ENCODE measurements around the gene PDHX.
"Not testable (repeated sequence)": the region's sequence is repeated elsewhere in the genome, so short reads cannot be mapped to it uniquely, and the experiment has no call there.

The PDHX gene

DNA sequence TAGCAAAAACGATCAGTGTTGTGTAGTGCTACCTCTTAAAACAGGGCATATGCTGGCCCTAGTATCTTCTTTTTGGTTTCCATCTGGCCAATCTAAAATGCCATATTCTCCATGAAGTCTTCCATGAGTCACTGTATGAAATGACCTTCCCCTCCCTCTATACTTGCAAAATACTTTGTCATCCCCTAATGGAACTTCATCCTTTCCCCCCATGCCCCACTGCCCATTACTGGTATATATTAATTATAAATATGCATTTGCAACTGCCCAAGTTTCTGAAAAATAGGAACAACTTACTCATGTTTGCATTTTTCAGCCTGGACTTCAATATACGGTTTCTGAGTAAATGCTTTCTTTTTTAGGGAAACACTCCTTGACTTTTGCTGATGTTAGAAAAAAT, 4.7 kb upstream of the PDHX start:
- DNase-seq (ENCODE audit: low spot score) = no peak

DNA sequence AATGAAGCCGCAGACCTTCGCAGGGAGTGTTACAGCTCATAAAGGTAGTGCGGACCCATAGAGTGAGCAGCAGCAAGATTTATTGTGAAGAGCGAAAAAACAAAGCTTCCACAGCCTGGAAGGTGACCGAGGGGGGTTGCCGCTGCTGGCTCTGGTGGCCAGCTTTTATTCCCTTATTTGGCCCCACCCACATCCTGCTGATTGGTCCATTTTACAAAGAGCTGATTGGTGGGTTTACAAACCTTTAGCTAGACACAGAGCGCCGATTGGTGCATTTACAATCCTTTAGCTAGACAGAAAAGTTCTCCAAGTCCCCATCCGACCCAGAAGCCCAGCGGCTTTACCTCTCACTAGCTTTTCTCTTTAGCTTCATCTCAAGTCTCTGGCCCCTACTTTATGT, 2.9 kb upstream of the PDHX start:
- DNase-seq (ENCODE audit: low spot score) = not testable (repeated sequence)

DNA sequence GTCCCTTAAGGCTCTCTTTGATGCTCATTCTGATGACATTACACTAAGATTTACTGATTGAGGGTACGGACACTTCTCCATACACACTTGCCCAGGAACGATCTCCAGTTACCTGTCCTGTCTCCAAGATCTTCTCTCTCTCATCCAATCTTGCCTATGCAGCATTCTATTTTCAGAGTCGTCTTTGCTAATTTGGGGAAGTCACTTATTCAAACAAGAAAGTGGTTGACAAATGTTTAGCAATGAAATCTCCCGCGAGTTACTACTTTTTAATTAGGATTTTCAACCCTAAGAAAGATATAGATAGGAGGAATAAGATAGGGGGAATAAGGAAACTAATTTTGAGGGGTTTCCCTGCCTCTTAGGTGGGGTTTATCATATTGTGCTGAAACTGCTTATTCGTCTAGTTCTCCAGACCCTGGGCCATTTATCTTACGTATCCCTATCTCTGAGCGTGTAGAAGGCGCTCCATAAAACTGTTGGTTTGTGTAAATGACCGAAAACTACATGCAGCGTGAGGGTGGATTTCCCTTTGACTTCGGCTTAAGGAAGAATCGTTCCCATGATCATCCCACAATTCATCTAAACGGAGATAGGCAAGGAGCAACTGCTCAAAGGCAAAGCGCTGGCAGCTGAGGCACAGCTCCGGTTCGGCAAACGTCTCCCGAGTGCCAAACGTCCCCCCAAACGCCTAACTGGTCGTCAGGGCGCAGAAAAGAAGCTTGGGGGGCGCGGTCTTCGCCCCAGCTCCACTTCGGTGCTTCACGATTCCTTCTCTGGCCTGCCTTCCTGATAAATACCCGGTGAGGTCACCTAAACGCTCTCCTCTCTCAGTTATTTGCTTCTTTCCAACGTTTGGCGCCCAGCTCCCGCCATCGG, 1.0 kb upstream of the PDHX start:
- no peak for DNase-seq (ENCODE audit: low spot score)

GRCh38 chr11:34916843-34917770, 689 bp downstream of the PDHX start:
- no peak for DNase-seq (ENCODE audit: low spot score)

GRCh38 chr11:34921156-34921555, 4.7 kb downstream of the PDHX start:
- DNase-seq (ENCODE audit: low spot score) = no peak

DNA sequence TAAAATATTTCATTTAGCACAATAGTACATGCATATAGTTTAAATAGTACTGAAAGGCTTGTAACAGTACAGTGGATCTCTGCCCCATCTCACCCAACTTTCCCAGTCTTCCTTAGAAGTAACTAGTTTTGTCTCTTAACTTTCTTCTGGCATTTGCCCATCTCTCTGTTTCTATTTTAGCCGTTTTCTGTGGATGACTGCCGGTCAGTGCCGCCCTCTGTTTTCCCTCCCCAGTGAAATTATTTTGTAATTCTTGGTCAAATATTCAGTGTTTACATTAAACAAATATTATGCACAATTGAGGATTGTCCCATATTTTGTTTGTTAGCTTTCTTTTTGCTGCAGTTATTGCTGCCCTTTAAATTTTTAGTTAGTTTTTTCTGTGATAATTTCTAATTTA, 8.3 kb downstream of the PDHX start:
- no peak for DNase-seq (ENCODE audit: low spot score)

DNA sequence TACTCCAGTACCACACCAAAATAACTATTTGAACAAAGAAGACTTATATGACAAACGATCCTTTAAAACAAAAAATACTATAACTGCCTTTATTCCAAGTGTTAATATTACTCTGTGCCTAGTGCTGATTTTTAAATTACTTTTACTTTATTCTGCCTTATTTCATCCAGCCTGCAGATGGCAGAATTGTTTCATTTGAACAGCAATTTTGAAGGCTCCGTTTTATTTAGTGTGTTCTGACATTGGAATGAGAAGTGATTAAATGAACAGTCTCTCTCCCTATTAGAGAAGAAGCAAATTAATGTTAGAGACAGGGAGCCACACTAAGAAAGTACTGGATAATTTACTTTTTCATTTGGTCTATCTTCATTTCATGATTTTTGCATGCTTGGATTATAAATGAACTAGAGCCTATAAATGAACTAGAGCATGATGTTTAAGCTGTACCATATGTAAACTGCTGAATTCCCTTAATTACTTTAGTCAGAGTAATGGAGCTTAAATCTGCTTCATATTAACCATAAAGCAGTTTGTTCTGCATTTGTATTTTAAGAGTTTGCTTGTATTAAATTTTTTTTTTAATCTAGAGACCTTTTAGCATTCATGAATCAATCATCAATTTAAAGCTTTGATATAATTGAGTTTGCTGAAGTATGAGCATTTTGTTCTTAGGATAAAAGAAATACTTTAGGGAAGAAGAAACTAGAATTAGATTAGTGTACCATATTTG, 9.8 kb downstream of the PDHX start:
- no peak for DNase-seq (ENCODE audit: low spot score)

DNA sequence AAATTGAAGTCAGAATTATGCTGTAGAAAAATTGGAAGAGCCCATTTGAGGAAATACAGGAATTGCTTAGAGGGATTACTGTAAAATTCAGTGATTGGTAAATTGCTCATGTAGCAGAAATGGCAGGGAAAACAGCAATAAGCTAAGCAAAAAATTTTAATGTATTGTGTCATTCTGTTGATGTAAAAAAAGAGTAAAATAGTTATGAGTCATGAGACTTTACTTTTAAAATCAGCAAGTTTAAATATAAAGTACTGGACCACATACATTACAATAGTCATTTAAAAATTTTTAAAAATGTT, 10.4 kb downstream of the PDHX start:
- no peak for DNase-seq (ENCODE audit: low spot score)

DNA sequence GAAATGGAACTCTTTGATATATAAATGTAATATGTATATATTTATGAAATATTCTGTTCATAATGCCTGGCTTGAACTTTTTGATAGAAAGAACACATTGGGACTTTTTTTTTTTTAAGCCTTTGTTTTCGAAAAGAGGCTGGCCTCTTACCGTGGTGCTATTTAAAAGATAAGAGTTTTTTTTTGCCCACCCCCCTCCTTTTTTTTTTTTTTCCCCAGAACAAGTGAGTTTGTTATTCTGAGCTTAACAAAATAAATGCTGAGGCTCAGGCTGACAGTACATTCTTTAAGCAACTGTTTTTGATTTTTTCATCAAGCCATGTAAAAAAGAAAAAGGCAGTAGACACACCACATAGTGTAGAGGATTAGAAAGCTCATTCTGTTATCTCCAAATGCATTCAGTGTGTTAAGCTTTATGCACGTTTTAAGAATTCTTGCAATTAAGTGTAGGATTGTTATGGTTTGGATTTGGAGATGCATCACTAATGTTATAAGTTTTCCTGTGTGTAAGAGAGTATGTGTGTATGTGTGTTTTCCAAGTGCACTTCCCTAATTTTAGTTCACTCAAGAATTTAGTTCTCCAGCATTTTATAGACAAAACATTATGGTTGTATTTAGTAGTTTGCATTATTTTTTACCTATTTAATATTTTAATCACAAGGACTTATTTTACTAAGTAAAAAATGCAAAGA, 12.0 kb downstream of the PDHX start:
- no peak for DNase-seq (ENCODE audit: low spot score)

- DNase-seq (ENCODE audit: low spot score) = no peak
These were observed 12.7 kb downstream of the PDHX start for GRCh38 chr11:34928960-34929680.

DNA sequence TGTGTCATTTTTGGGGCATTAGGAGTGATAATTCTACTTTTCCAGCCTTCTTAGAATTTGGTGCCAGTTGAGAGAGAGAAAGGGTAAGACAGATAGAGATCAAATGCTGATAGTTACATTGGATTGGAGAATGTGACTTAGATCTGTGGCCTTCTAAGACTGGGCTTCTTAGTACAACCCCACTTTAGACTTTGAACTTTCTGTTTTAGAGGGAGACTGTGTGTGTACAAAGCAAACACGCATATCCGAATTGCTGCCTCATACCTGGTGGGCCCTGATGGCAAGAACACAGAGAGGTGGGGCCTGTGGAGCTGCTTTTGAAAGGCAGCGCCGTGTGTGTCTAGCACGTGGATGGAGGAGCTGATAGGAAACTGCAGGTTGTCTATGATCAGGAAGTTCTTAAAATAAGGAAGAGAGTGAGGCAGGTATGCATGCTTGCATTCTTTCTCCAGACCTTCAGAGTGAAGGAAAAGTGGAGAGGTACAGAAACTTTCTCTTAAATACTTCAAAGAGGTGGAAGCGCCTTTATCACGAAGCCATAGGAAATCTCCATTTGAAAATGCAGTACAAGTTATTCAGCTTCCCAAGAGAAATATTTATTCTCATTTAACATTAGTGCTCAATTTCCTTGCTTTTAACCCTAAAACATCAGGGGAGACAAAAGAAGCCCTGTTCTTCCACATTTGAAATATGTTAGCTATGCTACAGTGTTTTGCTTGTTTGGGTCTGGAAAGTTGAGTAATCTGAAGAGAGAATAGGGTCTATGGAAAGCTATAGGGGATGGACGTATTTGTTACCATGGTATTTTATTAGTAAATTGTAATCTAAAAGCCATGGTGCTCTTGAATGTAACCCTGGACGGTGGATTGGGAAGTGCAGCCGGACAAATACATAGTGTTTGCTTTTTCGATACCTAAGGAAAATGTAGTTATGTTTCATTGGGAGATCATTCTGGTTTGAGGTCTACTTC, 13.7 kb downstream of the PDHX start:
- DNase-seq (ENCODE audit: low spot score) = no peak

- no peak for DNase-seq (ENCODE audit: low spot score)
These were observed 20.7 kb downstream of the PDHX start for GRCh38 chr11:34936945-34937629.

GRCh38 chr11:34938611-34939010, 22.2 kb downstream of the PDHX start:
- DNase-seq (ENCODE audit: low spot score) = no peak

- DNase-seq (ENCODE audit: low spot score) = no peak
These were observed 23.7 kb downstream of the PDHX start for GRCh38 chr11:34940026-34940677.

- DNase-seq (ENCODE audit: low spot score) = no peak
These were observed 25.3 kb downstream of the PDHX start for GRCh38 chr11:34941688-34942087.

GRCh38 chr11:34944692-34945091, 28.3 kb downstream of the PDHX start:
- DNase-seq (ENCODE audit: low spot score) = no peak

DNA sequence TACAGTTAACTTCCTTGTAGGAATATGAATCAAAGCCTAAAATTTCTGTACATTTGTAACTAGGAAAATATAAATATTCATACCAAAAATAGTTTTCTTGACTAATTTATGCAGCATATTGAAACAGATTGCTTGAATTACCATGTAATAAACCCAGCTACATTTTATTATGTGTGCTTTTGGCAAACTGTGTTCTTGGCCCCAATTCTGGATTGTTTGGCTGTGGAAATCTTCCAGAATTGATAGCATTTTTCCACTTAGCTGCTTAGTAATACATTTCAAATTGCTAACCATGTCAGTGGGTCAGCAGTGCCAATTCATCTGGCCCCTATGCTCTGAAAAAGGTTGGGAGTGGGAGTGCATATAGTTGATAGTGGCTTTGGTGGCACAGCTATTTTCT, 32.3 kb downstream of the PDHX start:
- DNase-seq (ENCODE audit: low spot score) = no peak

DNA sequence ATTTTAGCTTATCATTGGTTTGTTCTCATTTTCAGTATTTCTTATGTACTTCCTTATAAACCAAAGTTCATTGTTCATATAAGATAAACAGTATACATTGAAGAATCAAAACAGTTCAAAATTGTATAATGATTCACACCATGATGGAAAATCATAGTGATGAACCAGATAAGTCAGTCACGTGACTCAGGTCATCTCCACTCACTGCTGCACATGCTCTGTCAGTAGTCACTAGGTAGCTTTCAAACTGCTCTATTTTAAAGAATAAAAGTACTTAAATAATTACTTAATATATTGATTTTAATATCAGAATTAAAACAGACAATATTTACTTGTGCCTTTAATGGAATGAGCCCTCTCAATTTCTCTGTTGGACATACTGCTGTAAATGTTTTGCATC, 37.5 kb downstream of the PDHX start:
- DNase-seq (ENCODE audit: low spot score) = no peak

DNA sequence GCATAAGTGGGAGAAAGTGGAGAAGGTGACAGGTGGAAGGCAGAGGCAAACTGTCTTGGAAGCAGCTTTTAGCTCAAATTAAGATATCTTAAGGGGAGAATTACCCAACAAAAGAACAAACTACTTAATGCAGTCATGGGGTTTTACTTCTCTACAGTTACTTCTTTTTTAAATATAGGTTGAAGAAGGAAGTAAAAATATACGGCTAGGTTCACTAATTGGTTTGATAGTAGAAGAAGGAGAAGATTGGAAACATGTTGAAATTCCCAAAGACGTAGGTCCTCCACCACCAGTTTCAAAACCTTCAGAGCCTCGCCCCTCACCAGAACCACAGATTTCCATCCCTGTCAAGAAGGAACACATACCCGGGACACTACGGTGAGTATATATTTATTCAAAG, 40.8 kb downstream of the PDHX start:
- DNase-seq (ENCODE audit: low spot score) = no peak

Data from ecto neural progenitor cell (in vitro differentiated cells).